A673 (cell line): ENCODE results near the gene ASTN2. TPM values are rescaled to one million over a fixed set of nuclear protein-coding genes. Genes with fewer than 3 reads are reported as not detected.

Experiments used
- BruUV-seq: library from RNA; stranded (reverse); fragments of 400-500 nt; replicated peaks from 2 replicates; lab custom pipeline; 2021; lab: Mats Ljungman, UMichigan
- CTCF ChIA-PET: fragments of 300-600 bp; sonication (Branson Sonifier 250); formaldehyde crosslinking; loops from one replicate; lab custom pipeline; 2022; ENCODE audit warnings: antibody characterized with exemption; lab: Charles Lee
- POLR2A ChIA-PET: fragments of 300-600 bp; sonication (Branson Sonifier 250); formaldehyde crosslinking; loops from one replicate; lab custom pipeline; 2022; ENCODE audit warnings: antibody characterized with exemption; ENCODE audit not compliant: low non-redundant PET; lab: Charles Lee
- DNase-seq: peaks from one replicate; pipeline ENCODE4 v3.0.0-alpha.2; 2015; ENCODE audit warnings: low spot score
- H3K27ac ChIP-seq: fragments of 200-600 bp; sonication (generic); 2 replicates; pipeline ENCODE4 v1.5.1; 2016; ENCODE audit warnings: mixed run types, low read depth, mild to moderate bottlenecking, mixed read lengths, antibody characterized with exemption, low read length; ENCODE audit not compliant: poor library complexity, severe bottlenecking
- H3K27me3 ChIP-seq: fragments of 200-600 bp; sonication (generic); replicated peaks from 2 replicates; pipeline ENCODE4 v1.6.1; 2017; ENCODE audit warnings: mixed run types, low read depth, mild to moderate bottlenecking, mixed read lengths, antibody characterized with exemption, low read length; ENCODE audit not compliant: insufficient read depth, poor library complexity
- H3K36me3 ChIP-seq: fragments of 200-600 bp; sonication (generic); 2 replicates; pipeline ENCODE4 v1.6.1; 2016; ENCODE audit warnings: mixed run types, mild to moderate bottlenecking, mixed read lengths, antibody characterized with exemption, low read length; ENCODE audit not compliant: insufficient read depth, poor library complexity, severe bottlenecking
- H3K4me1 ChIP-seq: fragments of 200-600 bp; sonication (generic); 2 replicates; pipeline ENCODE4 v1.6.1; 2017; ENCODE audit warnings: mixed run types, mild to moderate bottlenecking, mixed read lengths, antibody characterized with exemption, low read length; ENCODE audit not compliant: insufficient read depth, poor library complexity, severe bottlenecking
- H3K4me3 ChIP-seq: fragments of 200-600 bp; sonication (generic); 2 replicates; pipeline ENCODE4 v1.5.1; 2016; ENCODE audit warnings: low read depth, mixed run types, mild to moderate bottlenecking, mixed read lengths, low read length; ENCODE audit not compliant: poor library complexity, severe bottlenecking
- H3K9me3 ChIP-seq: fragments of 200-600 bp; sonication (generic); 2 replicates; pipeline ENCODE4 v1.6.1; 2016; ENCODE audit warnings: mixed run types, low read depth, mild to moderate bottlenecking, mixed read lengths, antibody characterized with exemption, low read length; ENCODE audit not compliant: poor library complexity, severe bottlenecking
- EZH2 ChIP-seq: fragments of 200-600 bp; sonication (generic); IDR thresholded peaks from 2 replicates; pipeline ENCODE4 v1.6.1; 2017; ENCODE audit warnings: borderline replicate concordance, low read depth, mild to moderate bottlenecking, mixed read lengths, antibody characterized with exemption, low read length; ENCODE audit not compliant: poor library complexity, severe bottlenecking
- intact Hi-C: fragments of 100-400 bp; cut with micrococcal nuclease; formaldehyde crosslinking; loops from one replicate; pipeline ENCODE4 v1.10.0; 2022; ENCODE audit not compliant: unreplicated experiment
- total RNA-seq: library from RNA; stranded (reverse); gene quantifications from 2 replicates; pipeline ENCODE4 v1.2.3, GENCODE V29; 2021
- TF ChIP-seq, protein P1 (sequence below): fragments of 300-800, 200-600 bp; sonication (generic); conservative IDR thresholded peaks from 2 replicates; pipeline ENCODE4 v1.5.1; 2017; ENCODE audit warnings: low read depth, mild to moderate bottlenecking, antibody characterized with exemption, low read length, moderate library complexity, mixed read lengths

The ASTN2 gene
- total RNA-seq, 1 experiment from 2014 or later = 3.4 TPM

- Histone ChIP-seq H3K27ac (no peak overlapping the region), H3K4me3 (no peak overlapping the region), H3K9me3 (no peaks in the 10 kb centered on the region), H3K27me3 (peaks cover 4% of the 10 kb centered on the region), H3K36me3 (no peaks in the 10 kb centered on the region), H3K4me1 (no peaks in the 10 kb centered on the region)
- intact Hi-C loops = no loop called here
- ChIA-PET CTCF (no interaction called here), POLR2A (no interaction called here)
- TF ChIP-seq, protein P1, sequence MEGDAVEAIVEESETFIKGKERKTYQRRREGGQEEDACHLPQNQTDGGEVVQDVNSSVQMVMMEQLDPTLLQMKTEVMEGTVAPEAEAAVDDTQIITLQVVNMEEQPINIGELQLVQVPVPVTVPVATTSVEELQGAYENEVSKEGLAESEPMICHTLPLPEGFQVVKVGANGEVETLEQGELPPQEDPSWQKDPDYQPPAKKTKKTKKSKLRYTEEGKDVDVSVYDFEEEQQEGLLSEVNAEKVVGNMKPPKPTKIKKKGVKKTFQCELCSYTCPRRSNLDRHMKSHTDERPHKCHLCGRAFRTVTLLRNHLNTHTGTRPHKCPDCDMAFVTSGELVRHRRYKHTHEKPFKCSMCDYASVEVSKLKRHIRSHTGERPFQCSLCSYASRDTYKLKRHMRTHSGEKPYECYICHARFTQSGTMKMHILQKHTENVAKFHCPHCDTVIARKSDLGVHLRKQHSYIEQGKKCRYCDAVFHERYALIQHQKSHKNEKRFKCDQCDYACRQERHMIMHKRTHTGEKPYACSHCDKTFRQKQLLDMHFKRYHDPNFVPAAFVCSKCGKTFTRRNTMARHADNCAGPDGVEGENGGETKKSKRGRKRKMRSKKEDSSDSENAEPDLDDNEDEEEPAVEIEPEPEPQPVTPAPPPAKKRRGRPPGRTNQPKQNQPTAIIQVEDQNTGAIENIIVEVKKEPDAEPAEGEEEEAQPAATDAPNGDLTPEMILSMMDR = no peak
- TF ChIP-seq EZH2 = no peak
- no peak for DNase-seq
- BruUV-seq = no TSS peak
Measured at GRCh38 chr9:117245175-117245829, 169.6 kb downstream of the ASTN2 start.

DNA sequence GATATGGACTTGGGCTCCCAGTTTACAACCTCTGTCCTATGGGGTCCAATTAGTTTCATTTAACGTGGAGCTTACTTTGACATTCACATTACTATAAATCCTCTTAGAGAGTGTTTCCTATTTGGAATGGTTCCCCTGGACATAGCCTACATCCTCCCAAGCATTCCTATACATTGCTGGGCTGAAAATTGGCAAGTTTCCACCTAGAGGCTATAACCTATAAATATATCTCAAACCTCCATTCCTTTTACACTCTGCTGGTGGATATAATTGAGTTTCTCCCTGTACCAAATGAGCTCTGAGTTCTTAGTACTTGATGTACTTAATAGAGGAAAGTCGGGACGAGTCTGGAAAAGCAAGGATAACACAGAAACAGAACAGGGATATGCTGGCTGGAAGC lies 172.8 kb downstream of the ASTN2 start:
- ChIA-PET POLR2A (no interaction called here), CTCF (no interaction called here)
- no TSS peak for BruUV-seq
- no peak for TF ChIP-seq EZH2
- TF ChIP-seq, protein P1 = no peak
- intact Hi-C loops = no loop called here
- Histone ChIP-seq H3K27me3 (peaks cover 4% of the 10 kb centered on the region), H3K36me3 (no peaks in the 10 kb centered on the region), H3K4me3 (no peak overlapping the region), H3K4me1 (no peaks in the 10 kb centered on the region), H3K27ac (no peak overlapping the region), H3K9me3 (no peaks in the 10 kb centered on the region)
- no peak for DNase-seq

DNA sequence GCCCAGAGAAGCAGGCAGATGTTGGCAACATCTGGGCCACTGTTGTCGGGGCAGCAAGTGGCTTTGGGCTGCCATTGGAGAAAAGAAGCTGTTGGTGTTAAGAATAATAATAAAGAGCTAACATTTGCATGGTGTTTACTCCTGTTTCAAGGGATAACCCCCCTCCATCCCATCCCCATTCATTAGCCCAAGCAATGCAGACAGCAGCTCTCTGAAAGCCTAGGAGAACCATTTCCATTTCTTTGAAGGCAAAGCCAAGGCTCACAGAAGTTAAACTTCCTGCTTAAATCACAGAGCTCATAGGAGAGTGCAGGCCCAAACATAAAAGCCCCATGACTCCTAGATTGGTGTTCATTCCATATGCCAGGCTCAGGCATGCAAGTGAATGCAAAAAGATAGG lies 175.4 kb downstream of the ASTN2 start:
- CTCF ChIA-PET = no interaction called here
- H3K27me3 ChIP-seq = no peaks in the 10 kb centered on the region
- H3K36me3 ChIP-seq = no peaks in the 10 kb centered on the region
- no peak overlapping the region for H3K4me3 ChIP-seq
- intact Hi-C loops = no loop called here
- BruUV-seq = no TSS peak
- no peak for TF ChIP-seq EZH2
- TF ChIP-seq, protein P1 = no peak
- no peak for DNase-seq
- POLR2A ChIA-PET = no interaction called here
- H3K27ac ChIP-seq = no peak overlapping the region
- no peaks in the 10 kb centered on the region for H3K4me1 ChIP-seq
- no peaks in the 10 kb centered on the region for H3K9me3 ChIP-seq
